HG02852 (cell line): Measurements from ENCODE around the gene TFF1.

Source experiments
- ATAC-seq: cut with Tn5 transposase; IDR thresholded peaks from one replicate; pipeline ENCODE4 v1.9.1; 2021; ENCODE audit warnings: mild to moderate bottlenecking, moderate library complexity; ENCODE audit not compliant: unreplicated experiment

Gene TFF1

DNA sequence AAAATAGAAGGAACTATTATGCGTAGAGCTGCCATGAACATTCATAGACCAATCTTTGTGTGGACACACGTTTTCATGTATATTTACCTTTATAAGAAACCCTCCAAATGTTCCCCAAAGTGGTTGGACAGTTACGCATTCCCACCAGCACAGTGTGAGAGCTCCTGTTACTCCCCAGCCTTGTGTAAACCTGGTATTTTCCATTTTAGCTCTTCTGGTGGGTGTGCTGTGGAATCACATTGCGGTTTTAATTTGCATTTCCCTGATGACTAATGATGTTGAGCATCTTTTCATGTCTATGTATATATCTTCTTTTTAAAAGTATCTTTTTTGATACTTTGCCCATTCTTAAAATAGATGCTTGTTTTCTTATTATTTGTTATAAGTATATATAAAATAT is 34.2 kb upstream of the TFF1 start:
- no peak for ATAC-seq

DNA sequence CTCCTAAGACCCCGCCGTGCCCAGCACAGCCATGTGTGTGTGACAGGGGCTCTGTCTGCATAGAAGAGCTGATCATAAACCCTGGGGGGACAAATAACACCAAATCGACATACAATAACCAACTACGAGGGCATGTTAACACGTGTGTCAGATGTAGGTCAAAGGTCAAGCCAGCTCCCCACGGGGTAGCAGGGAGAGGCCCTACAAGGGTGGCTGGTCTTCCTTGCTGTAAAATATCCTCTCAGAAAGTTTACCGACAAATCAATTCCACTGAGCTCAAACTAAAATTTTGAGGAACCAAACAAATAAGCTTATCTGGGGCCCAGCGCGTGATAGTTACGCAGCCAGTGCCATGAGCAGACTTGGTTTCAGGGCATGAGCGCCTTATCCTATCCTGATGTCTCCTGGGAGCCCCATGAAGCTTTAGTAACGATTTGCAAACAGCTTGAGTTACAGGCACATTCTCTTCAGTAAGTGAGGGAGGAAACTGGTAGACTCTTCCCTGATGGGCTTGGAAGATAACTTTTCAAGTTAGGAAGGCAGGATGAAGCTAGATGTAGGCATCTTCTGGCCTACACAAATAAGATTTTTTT is 32.2 kb upstream of the TFF1 start:
- ATAC-seq: no peak

DNA sequence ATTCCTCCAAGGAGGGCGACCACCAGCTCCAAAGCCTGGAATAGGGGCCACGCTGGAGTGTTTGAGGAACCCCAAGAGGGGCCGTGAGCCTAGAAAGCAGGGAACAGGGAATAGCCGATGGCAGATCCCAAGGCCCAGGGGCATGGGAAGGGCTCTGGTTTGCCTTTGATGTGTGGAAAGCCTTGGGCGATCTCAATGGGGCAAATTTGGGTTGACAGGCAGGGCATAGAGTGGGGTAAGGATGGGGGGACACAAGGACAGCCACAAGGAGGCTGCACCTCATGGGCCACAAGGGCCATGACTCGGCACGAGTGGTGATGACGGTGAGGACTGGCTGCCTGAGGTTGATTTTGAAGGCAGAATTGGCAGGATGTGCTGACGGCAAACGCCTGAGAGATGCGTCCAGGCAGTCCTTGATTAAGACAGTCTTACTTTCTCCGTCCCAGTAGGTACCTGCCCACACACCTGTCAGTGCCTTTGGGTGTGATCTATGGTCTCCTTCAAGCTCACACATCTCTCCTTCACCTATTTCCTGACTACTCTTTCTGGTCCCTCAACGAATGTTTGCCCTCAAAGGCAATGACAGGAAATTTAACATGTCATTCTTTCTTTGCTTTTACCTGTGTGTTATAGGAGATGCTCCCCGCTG is 31.5 kb upstream of the TFF1 start:
- ATAC-seq: no peak

DNA sequence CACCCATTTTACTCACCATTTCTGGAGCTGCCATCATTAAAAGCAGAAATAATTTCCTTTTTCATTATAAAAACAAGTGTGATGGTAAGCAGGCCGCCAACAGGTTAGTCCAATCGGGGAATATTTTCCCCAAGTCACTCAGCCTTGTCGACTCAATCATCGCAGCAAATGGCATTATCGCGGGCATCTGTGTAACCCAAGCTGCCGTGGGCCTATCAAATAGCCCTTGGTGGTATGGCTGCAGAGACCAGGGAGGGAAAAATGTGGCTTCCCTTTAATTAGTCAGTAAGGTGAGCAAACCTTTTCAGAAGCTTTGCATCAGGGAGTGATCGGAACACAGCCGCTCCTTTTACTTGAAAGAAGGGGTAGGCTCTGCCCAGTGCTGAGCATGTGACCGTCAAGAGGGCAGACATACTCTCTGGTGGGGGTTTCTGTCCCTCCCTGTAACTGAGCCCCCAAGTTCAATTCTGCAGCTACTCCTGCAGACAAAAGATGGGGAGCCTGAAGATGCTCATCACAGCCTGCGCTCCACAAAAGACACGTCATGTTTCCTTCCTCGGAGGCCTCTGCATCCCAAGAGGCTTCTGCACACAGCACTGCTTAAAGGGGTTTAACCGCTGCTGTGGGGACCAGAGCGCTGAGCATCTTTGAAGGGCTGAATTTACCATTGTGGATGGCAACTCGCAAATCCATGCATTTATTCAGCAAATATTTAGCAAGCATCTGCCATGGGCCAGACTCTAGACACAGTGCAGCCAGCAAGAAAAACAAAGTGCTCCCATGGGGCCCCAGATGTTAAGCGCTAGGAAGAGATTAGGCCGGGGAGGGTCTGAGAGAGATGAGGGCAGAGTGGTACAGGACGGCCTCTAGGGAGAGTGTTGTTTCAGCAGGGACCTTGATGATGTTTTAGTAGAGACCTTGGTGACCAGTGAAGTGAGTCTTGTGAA is 30.7 kb upstream of the TFF1 start:
- ATAC-seq: no peak

DNA sequence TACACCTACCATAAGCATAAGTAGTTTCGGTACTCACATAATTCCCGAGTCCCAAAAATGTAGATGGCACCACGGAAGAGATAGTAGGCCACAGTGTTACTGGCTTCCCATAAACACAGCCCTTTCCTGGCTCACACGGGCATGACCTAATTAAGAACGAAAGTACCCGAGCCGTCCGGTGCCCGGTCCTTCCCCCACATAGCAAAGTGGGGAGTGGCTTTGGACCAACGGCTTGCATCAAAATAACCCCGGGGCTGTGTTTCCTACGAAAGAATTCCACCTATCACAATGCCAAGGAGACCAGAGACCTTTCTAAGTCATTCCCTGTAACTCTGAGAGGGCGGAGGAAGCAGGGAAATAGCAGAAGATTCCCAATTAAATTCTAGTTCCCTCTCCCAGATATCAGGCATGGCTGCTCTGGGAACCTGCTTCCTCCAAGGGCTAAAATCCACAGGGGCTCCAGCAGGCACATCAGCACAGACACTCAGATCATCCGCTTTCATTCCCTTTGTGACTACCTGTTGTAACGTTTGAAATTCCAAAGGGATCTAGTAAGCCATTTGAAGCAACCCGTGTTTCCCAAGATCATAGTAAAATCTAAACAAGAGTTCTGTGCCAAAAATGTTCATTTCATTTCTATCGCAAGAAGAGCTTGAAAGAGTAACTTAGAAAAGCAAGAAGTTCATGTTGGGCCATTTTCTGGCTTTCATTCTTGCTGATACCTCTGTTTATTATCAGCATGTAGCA is 29.7 kb upstream of the TFF1 start, which contains the start of gene TMPRSS3:
TSS of gene TMPRSS3 (minus strand) at position 148 of the 747 bp plus-strand sequence. CDS start 635 bp downstream, outside the sequence.
- no peak for ATAC-seq

DNA sequence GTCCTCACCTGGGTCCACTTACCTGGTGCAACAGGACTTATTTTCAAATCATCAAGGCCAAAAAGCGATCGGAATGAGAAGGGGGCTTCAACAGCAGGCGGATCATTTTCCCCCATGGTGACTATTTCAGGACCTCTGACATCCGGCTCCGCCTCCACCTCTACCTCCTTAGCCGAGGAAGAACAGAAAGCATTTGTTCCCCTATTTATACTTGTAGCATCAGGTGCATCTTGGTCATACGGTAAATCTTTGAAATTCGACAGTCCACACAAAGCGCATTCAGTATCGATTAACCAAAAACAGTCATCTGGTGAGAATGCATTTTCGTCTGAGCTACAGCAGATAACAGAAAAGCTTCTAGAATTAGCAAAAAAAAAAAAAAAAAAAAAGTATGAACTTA is 29.0 kb upstream of the TFF1 start:
- no peak for ATAC-seq

DNA sequence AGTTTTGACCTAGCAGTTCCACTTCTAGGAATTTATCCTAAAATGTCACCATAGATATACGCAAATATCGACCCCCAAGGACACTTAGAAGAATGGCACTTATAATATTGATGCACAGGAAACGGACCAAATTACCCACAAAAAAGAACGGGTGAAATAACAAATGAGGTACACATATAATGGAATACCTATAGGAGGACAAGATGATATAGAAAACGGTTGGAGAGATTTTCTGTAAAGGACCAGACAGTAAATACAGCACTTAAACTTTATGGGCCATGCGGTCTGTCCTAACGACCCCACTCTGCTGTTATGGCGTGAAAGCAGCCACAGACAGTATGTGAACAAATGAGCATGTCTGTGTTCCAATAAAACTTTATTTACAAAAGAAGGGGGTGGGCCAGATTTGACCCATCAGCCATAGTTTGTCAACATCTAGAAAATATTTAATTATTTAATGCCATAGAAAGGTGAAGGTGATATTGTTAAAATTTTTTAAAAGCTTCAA is 27.2 kb upstream of the TFF1 start:
- no peak for ATAC-seq

DNA sequence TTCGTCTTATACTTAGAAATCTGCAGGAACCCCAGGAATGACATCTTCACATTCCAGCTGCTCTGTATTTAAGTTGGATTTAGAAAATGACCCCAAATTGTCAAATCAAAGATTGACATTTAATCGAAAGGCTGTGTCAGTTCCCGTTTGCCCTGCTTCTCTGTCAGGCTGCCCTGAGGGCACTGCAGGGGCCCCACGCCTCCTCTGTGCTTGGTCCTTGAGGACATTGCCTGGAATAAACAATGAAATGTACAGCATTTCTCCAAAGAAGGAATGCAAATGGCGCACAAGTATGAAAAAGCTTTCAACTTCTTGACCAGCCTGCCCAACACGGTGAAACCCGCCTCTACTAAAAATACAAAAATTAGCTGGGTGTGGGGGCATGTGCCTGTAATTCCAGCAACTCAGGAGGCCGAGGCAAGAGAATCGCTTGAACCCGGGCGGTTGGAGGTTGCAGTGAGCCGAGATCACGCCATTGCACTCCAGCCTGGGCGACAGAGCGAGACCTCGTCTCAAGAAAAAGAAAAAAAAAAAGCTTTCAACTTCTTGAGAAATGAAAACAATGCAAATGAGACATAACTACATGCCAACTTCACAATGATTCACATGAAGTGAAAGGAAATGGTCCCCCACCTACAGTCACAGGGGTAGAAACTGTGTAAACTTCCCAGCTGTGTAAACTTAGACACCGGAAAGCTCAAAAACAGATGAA is 26.6 kb upstream of the TFF1 start:
- peak; percentile 75 for ATAC-seq

DNA sequence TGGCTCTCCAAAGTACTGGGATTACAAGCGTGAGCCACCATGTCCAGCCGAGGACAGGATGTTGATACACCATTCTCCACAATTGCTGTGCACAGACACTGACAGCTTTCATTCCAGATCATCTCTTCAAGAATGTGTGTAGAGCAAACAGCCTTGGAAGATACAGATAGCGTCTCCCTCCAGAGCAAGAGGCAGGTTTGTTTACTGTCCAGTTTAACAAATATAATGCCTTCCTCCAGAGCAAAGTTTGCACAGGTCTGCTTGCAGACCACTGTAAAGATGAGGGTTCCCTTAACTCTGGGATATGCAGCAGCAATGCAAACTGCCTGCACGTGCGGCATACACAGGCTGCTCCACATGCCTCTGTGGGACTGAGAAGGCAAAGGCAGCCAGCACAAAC is 25.0 kb upstream of the TFF1 start:
- no peak for ATAC-seq

DNA sequence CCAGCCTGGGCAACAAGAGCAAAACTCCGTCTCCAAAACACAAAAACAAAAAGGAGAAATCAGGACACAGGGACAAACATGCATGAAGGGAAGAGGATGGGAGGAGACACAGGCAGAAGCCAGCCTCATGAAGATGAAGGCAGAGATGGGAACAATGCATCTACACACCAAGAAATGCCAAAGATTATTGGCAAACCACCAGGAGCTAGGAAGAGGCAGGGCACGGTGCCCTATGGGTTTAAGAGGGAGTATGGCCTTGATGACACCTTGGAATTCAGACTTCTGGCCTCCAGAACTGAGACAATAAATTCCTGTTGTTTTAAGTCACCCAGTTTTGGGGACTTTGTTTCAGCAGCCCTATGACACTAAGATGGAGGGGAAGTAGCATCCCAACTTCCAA is 24.4 kb upstream of the TFF1 start:
- no peak for ATAC-seq

DNA sequence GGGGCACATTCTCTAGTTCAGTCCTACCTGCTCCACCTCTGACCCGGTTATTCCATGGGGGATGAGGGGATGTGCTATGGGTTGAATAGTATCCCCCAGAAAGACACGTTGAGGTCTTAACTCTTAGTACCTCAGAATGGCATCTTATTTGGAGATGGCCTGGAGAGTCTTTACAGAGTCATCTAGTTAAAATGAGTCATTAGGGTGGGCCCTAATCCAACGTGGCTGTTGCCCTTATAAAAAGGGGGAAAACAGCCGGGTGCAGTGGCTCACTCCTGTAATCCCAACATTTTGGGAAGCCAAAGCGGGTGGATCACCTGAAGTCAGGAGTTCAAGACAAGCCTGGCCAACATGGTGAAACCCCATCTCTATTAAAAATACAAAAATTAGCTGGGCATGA is 23.9 kb upstream of the TFF1 start:
- no peak for ATAC-seq

DNA sequence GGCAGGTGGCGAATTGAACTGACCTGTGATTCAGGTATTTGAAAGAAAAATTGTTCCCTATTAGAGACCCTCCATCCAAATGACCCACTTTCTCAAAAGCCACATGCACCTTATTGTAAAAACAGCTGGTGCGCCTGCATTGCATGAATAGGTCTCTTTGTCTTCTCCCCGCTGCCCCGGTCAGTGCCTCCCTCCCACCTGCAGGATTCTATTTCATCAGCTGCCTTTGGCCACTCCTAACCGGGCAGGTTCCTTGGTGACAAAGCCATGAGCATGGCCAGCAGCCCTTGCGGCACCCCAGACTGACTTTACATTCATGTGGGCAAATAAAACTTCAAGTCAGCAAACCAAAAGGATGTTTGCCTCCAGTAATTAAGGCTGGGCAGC is 23.1 kb upstream of the TFF1 start:
- no peak for ATAC-seq

DNA sequence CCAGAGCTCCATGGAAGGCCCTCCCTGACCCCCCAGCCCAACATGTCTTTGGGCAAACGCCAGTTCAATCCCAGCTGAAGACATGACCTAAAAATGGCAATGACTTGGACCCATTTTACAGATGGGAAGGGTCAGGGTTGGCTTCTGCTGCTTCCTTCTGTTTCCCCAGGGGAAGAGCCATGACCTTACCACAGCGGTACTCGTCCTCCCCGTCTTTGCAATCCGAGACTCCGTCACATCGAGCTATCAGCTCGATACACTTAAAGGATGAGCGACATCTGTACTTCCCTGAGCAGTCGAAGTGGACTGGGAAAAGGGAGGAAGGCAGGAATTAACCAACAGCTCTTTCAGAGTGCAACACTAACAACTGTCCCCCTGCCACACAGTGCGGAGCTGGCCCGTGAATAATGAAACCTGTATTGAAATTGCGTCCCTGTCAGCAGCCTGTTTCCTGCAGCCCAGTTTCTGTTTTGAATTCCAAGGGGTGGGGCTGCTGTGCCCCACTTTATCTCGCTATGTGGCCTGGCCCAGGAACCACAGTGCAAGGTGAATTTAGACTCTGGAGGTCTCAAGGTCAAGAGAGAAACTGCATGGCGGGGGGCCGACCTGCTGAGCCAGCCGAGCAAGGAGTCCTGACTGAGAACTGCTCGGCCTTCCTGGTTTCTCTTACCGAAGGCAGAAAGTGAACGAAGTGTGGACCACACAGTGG is 22.6 kb upstream of the TFF1 start:
- no peak for ATAC-seq

DNA sequence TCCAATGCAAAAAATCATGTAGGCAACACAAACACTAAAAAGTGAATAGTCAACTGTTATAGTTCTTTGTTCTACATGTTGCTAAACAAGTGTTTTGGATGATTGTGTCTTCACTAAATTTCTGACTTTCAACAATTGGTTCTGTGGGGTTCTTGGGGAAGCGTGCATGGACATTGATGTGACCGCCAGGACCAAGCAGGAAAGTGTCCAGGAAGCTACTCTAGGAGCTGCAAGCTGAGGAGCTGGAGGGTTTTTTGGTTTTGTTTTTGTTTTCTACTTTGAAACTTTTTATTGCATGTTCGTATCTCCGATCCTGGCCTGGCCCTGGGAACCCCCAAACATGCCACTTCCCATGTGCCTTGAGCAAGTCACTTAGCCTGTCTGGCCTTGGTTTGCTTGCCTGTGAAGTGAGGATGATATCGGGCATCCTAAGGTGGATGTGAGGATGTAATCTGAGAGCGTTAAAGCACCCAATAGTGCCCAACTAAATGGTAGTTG is 21.6 kb upstream of the TFF1 start:
- no peak for ATAC-seq

DNA sequence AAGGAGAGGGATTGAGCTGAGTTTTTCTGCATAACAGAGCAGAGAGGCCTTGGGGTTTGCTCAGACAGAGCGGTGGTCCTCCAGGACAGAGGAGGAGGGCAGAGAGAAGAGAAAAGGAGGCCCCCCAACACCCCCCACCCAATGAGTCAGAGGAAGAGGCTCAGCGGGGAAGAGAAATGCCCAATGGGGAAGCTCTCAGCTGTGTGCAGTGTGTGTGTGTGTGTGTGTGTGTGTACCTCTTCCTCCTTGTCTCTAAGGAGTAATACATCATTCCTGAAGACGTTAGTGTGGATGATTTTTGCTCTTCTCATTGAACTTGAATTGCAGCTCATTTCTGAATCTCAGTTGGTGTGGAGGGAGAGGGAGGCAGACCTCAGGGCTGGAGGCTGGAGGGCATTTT is 20.8 kb upstream of the TFF1 start:
- ATAC-seq: no peak

DNA sequence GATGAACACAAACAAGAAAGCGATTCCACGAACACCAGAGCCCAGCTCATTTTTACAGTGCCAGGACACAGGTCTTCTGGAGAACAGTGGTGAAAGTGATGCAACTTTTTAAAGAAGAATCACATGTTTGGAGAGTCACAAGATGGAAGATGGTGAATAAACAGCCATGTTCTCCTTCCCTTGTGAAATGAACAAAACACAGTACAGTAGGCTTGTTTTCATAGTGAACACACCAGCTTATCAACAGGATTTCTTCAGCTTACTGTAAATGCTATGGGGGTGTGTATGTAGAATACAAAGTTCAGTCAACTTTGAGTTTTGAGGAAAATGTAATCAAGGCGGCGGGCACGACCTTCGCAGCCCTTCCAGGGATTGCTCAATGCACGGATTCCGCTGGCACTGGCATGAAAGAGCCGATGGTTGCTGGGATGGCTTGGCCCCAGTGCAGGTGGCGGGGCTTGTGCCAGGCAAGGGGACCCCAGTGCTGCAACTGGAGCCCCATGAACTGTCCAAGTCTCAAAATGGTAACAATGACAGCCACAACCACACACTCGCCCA is 19.8 kb upstream of the TFF1 start:
- ATAC-seq: no peak

DNA sequence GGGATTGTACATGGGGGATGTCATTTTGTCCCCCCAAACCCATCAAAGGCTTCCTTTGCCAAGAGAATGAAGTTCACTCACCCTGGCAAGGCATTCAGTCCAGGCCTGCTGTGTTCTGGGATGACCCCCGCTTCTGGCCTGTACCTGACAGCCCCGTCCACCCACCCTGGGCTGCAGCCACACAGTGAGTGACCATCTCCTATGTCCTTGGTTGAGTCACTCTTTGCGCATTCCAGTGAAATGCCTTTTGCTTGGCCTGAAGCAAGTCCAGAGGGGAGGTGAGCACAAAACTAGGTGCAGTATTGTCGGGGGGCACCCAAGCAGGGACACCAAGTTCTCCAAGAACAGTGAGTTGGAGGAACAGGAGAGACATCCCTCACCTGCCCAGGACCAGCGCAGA is 19.3 kb upstream of the TFF1 start:
- ATAC-seq: no peak

DNA sequence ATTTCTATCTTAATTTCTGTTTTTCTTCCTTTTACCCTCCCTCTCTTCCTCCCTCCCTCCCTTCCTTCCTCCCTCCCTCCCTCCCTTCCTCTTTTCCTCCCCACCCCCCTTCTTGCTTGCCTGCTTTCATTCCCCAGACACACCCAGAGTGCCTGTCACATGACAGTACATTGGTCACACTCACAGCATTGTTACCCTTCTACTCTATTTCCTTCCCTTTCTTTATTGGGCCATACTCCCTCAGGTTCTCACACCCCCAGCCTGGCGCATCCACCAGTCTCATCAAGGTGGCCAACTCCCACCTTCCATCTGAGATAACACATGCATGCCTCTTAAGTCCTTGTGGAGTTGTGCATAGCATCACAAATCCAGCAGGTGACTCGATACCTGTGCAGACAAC is 18.7 kb upstream of the TFF1 start:
- no peak for ATAC-seq
